Kasumi-1 (cell line): Measurements from ENCODE around the gene NEK4.
"Not testable (repeated sequence)": the region's sequence is repeated elsewhere in the genome, so short reads cannot be mapped to it uniquely, and the experiment has no call there.

Experiments used
- DNase-seq, 2 experiments: peaks; one replicate each; lab custom pipeline; 2025; lab: John Stamatoyannopoulos, UW

Gene NEK4

GRCh38 chr3:52731590-52731989 lies 39.1 kb downstream of the NEK4 start:
- no peak for DNase-seq

GRCh38 chr3:52730681-52731080 lies 40.1 kb downstream of the NEK4 start:
- peak; percentile 80 to 84 for DNase-seq

- DNase-seq = not testable (repeated sequence)
Observed at GRCh38 chr3:52728753-52729152, 42.0 kb downstream of the NEK4 start.

- DNase-seq = no peak
Observed at GRCh38 chr3:52724511-52724910, 46.2 kb downstream of the NEK4 start.

GRCh38 chr3:52723935-52724334 lies 46.8 kb downstream of the NEK4 start:
- no peak for DNase-seq

GRCh38 chr3:52722491-52722890 lies 48.2 kb downstream of the NEK4 start:
- DNase-seq = no peak

- DNase-seq = no peak
Observed at GRCh38 chr3:52721730-52722008, 49.1 kb downstream of the NEK4 start.

GRCh38 chr3:52721002-52721729 lies 49.6 kb downstream of the NEK4 start:
- peak; percentile 100 for DNase-seq

- no peak for DNase-seq
Observed at GRCh38 chr3:52719618-52720017, 51.1 kb downstream of the NEK4 start.

GRCh38 chr3:52715714-52716305 lies 54.9 kb downstream of the NEK4 start:
- peak; percentile 39 to 43 for DNase-seq

GRCh38 chr3:52714335-52715302 lies 56.1 kb downstream of the NEK4 start:
- DNase-seq = no peak

GRCh38 chr3:52712291-52713212 lies 58.2 kb downstream of the NEK4 start:
- DNase-seq = no peak

GRCh38 chr3:52710512-52710911 lies 60.2 kb downstream of the NEK4 start:
- no peak for DNase-seq

GRCh38 chr3:52707585-52707984 lies 63.2 kb downstream of the NEK4 start:
- DNase-seq = no peak

- DNase-seq = peak; percentile 71 to 78
Observed at GRCh38 chr3:52705688-52706686, 64.8 kb downstream of the NEK4 start, which contains the start of the genes GLT8D1 and SPCS1. Gene GLT8D1 (minus strand): TSS chr3:52705791. CDS start chr3:52700460, 5,331 bp downstream. Gene SPCS1 (plus strand): TSS chr3:52706106. CDS start chr3:52706247, 141 bp downstream.

- DNase-seq = no peak
Observed at GRCh38 chr3:52705438-52705687, 65.4 kb downstream of the NEK4 start.

- peak in 1 of 2 experiments; percentile 47 for DNase-seq
Observed at GRCh38 chr3:52704611-52705437, 65.9 kb downstream of the NEK4 start.

- no peak for DNase-seq
Observed at GRCh38 chr3:52703341-52703740, 67.4 kb downstream of the NEK4 start.

GRCh38 chr3:52697632-52697965 lies 73.1 kb downstream of the NEK4 start:
- no peak for DNase-seq
